A549 (cell line): ENCODE results near the gene CARS1. TPM values are rescaled to one million over a fixed set of nuclear protein-coding genes. Genes with fewer than 3 reads are reported as not detected.

ENCODE experiments used
- ATAC-seq, 2 experiments: fragments of 200-7000 bp in 1 of 2; fragments of >200 bp in 1 of 2; cut with Nextera tagmentation in 1 of 2; cut with Tn5 transposase in 1 of 2; 3 replicates each; pipeline versions ENCODE4 v1.8.0 to v1.9.1; 2018 to 2020; ENCODE audit warnings: mild to moderate bottlenecking in 1 of 2, moderate library complexity in 1 of 2
- CTCF ChIA-PET: fragments of 300-600 bp; sonication (Branson Sonifier 250); formaldehyde crosslinking; extraction: SDS; loops from one replicate; lab custom pipeline; 2021; ENCODE audit warnings: antibody characterized with exemption, inconsistent platforms; lab: Yijun Ruan, JAX
- POLR2A ChIA-PET: fragments of 350-600 bp; formaldehyde crosslinking; extraction: SDS; loops from one replicate; lab custom pipeline; 2021; ENCODE audit warnings: antibody characterized with exemption, inconsistent platforms; lab: Yijun Ruan, JAX
- DNase-seq, 2 experiments: peaks; one replicate each; pipeline versions ENCODE4 v3.0.0 to v3.0.0-alpha.2; 2011 to 2016; ENCODE audit warnings: low read depth in 1 of 2, low spot score in 1 of 2
- FAIRE-seq: peaks from 2 replicates; lab custom pipeline; 2011; peaks lifted over from hg19 to GRCh38; lab: Jason Lieb, UNC
- H3K27ac ChIP-seq, 2 experiments: fragments of >200 bp; sonication (Bioruptor Twin); formaldehyde crosslinking; 3 replicates each; pipeline ENCODE4 v1.5.1; 2016 to 2017
- H3K4me1 ChIP-seq: fragments of >200 bp; sonication (Bioruptor Twin); formaldehyde crosslinking; 3 replicates; pipeline ENCODE4 v1.6.1; 2016
- H3K4me2 ChIP-seq: fragments of >200 bp; sonication (Bioruptor Twin); formaldehyde crosslinking; 3 replicates; pipeline ENCODE4 v1.6.1; 2016
- H3K4me3 ChIP-seq: fragments of >200 bp; sonication (Bioruptor Twin); formaldehyde crosslinking; 3 replicates; pipeline ENCODE4 v1.5.1; 2016
- H3K9me3 ChIP-seq: fragments of >200 bp; sonication (Bioruptor Twin); formaldehyde crosslinking; 3 replicates; pipeline ENCODE4 v1.6.1; 2016
- ATOH8 ChIP-seq: fragments of 250-450 bp; sonication (Bioruptor Pico); IDR thresholded peaks from 2 replicates; pipeline ENCODE4 v1.5.0; 2020; ENCODE audit warnings: low read depth, mild to moderate bottlenecking, moderate library complexity
- BCL3 ChIP-seq: fragments of >200 bp; sonication (Bioruptor Twin); formaldehyde crosslinking; IDR thresholded peaks from 3 replicates; pipeline ENCODE4 v1.6.1; 2016
- BHLHE40 ChIP-seq: IDR thresholded peaks from 2 replicates; pipeline ENCODE4 v1.6.1; 2012; ENCODE audit warnings: low read depth, low read length, inconsistent platforms
- CBX2 ChIP-seq: fragments of 200-600 bp; sonication (generic); IDR thresholded peaks from 2 replicates; pipeline ENCODE4 v1.6.1; 2016; ENCODE audit warnings: low read depth, mild to moderate bottlenecking, borderline replicate concordance
- EHF ChIP-seq: fragments of 250-450 bp; sonication (Bioruptor Pico); IDR thresholded peaks from 2 replicates; pipeline ENCODE4 v1.5.0; 2020; ENCODE audit warnings: mild to moderate bottlenecking
- EHMT2 ChIP-seq: fragments of 200-600 bp; sonication (generic); IDR thresholded peaks from 2 replicates; pipeline ENCODE4 v1.6.1; 2016; ENCODE audit warnings: antibody characterized with exemption, low read depth, mild to moderate bottlenecking, moderate library complexity
- EP300 ChIP-seq, 2 experiments: fragments of >200 bp; sonication (Bioruptor Twin); formaldehyde crosslinking; IDR thresholded peaks; 2 replicates in 1 of 2; 3 replicates in 1 of 2; pipeline ENCODE4 v1.6.1; 2016 to 2017
- FOSB ChIP-seq: fragments of 250-450 bp; sonication (Bioruptor Pico); IDR thresholded peaks from 2 replicates; pipeline ENCODE4 v1.5.0; 2020; ENCODE audit warnings: mild to moderate bottlenecking, moderate library complexity
- HOXB13 ChIP-seq: fragments of 250-450 bp; sonication (Bioruptor Pico); IDR thresholded peaks from 2 replicates; pipeline ENCODE4 v1.5.0; 2020; ENCODE audit warnings: low read depth, mild to moderate bottlenecking, moderate library complexity
- KDM5A ChIP-seq: fragments of 200-600 bp; sonication (generic); IDR thresholded peaks from 2 replicates; pipeline ENCODE4 v1.6.1; 2016; ENCODE audit warnings: antibody characterized with exemption, mild to moderate bottlenecking
- MAFK ChIP-seq: fragments of 450-650 bp; IDR thresholded peaks from 2 replicates; pipeline ENCODE4 v1.6.1; 2014; ENCODE audit not compliant: partially characterized antibody
- MAZ ChIP-seq: fragments of 150-350 bp; IDR thresholded peaks from 2 replicates; pipeline ENCODE4 v1.6.1; 2014; ENCODE audit warnings: antibody characterized with exemption, low read depth, low read length, borderline replicate concordance
- MYC ChIP-seq: IDR thresholded peaks from 2 replicates; pipeline ENCODE4 v1.6.1; 2012; ENCODE audit warnings: mild to moderate bottlenecking, inconsistent platforms, low read length, improper control_type of control experiment, borderline replicate concordance
- NPAS2 ChIP-seq: fragments of 250-450 bp; sonication (Bioruptor Pico); IDR thresholded peaks from 2 replicates; pipeline ENCODE4 v1.8.0; 2022; ENCODE audit warnings: mild to moderate bottlenecking, moderate library complexity, borderline replicate concordance
- NR3C1 ChIP-seq: fragments of >200 bp; sonication (Bioruptor Twin); formaldehyde crosslinking; IDR thresholded peaks from 3 replicates; pipeline ENCODE4 v1.6.1; 2017
- PBX3 ChIP-seq: IDR thresholded peaks from 2 replicates; pipeline ENCODE4 v1.6.1; 2012
- POLR2A ChIP-seq: IDR thresholded peaks from 2 replicates; pipeline ENCODE4 v1.6.1; 2012; ENCODE audit warnings: mild to moderate bottlenecking, low read length
- POLR2AphosphoS2 ChIP-seq: conservative IDR thresholded peaks from 2 replicates; pipeline ENCODE4 v1.6.1; 2012; ENCODE audit warnings: low read length, improper control_type of control experiment, inconsistent platforms
- RAD21 ChIP-seq, 2 experiments: fragments of >200 bp in 1 of 2; sonication (Bioruptor Twin) in 1 of 2; formaldehyde crosslinking in 1 of 2; IDR thresholded peaks in 1 of 2; conservative IDR thresholded peaks in 1 of 2; 2 replicates in 1 of 2; 3 replicates in 1 of 2; pipeline ENCODE4 v1.6.1; 2012 to 2018; ENCODE audit warnings: inconsistent platforms in 1 of 2
- RARB ChIP-seq: fragments of 250-450 bp; sonication (Bioruptor Pico); IDR thresholded peaks from 2 replicates; pipeline ENCODE4 v1.8.0; 2021; ENCODE audit warnings: mild to moderate bottlenecking, moderate library complexity
- RCOR1 ChIP-seq: fragments of 150-350 bp; IDR thresholded peaks from 2 replicates; pipeline ENCODE4 v1.6.1; 2014; ENCODE audit warnings: antibody characterized with exemption, low read length, low read depth
- REST ChIP-seq: fragments of 200-600 bp; sonication (generic); IDR thresholded peaks from 2 replicates; pipeline ENCODE4 v1.6.1; 2016; ENCODE audit warnings: antibody characterized with exemption, mild to moderate bottlenecking, moderate library complexity
- SREBF2 ChIP-seq: fragments of 450-650 bp; IDR thresholded peaks from 2 replicates; pipeline ENCODE4 v1.6.1; 2014; ENCODE audit warnings: mild to moderate bottlenecking, moderate library complexity
- TP53 ChIP-seq: fragments of 250-450 bp; sonication (Bioruptor Pico); IDR thresholded peaks from 2 replicates; pipeline ENCODE4 v1.5.0; 2021; ENCODE audit warnings: mild to moderate bottlenecking, moderate library complexity
- WGBS: methylation state at CpG from one replicate; pipeline ENCODE4 v1.1.6; 2017; ENCODE audit errors: missing lambda C conversion rate; 5-methylcytosine and 5-hydroxymethylcytosine counted together
- polyA plus RNA-seq, 4 experiments: library from polyadenylated mRNA; depleted of rRNA in 3 of 4; stranded (reverse); fragments of >200 nt; fragmentation: RNase III in 1 of 4; extraction: RNeasy Plus Mini Kit Qiagen cat#74134 plus additional on column Dnase treatment in 1 of 4; gene quantifications; 2 replicates in 3 of 4; 3 replicates in 1 of 4; pipeline ENCODE4 v1.2.3, GENCODE V29; 2011 to 2017

Gene CARS1
- polyA plus RNA-seq, 2 of the 4 experiments (the other 2 are of a cell fraction) = 52.7 to 130 TPM

- Histone ChIP-seq H3K4me3 (no peak overlapping the region), H3K4me2 (no peak overlapping the region), H3K27ac (no peak overlapping the region), H3K4me1 (peaks cover 8% of the 10 kb centered on the region; the same call in 1 of the 3 replicates), H3K9me3 (no peaks in the 10 kb centered on the region)
- CTCF ChIA-PET = interaction anchor here (1.2 to 9.6 kb wide), 3 partner anchors 18 to 90 kb away, joined by 4 to 88 read pairs (median 8); no protein-coding TSS in a partner anchor
- ATAC-seq = 0 out of 6 replicates have a peak, but pooled peaks of 1 of the 2 experiments have one; percentile 9
- 94% methylated on average over 11 of the region's 12 CpGs for WGBS
- DNase-seq = no peak
- TF ChIP-seq BCL3 (no peak), NR3C1 (no peak), ATOH8 (CRISPR knock-in tag) (no peak), PBX3 (no peak), BHLHE40 (no peak), RARB (no peak), POLR2AphosphoS2 (no peak), REST (no peak), KDM5A (no peak), RAD21 (conservative IDR thresholded peaks at IDR 0.05 in 1 of 2, IDR thresholded peaks at IDR 0.05 in 1 of 2) (no peak), TP53 (no peak), RCOR1 (no peak), FOSB (CRISPR knock-in tag) (no peak), CBX2 (no peak), MAFK (no peak), EP300 (IDR thresholded peaks at IDR 0.05) (no peak), MYC (no peak)
- no peak for FAIRE-seq
- POLR2A ChIA-PET = no interaction called here
Observed at GRCh38 chr11:3020011-3020410, 37.2 kb downstream of the CARS1 start.

GRCh38 chr11:3018596-3018995, 38.6 kb downstream of the CARS1 start:
- DNase-seq (no peak), ATAC-seq (no peak), FAIRE-seq (no peak)
- Histone ChIP-seq H3K4me2 (no peak overlapping the region), H3K4me3 (no peak overlapping the region), H3K9me3 (no peaks in the 10 kb centered on the region), H3K27ac (no peak overlapping the region), H3K4me1 (peaks cover 8% of the 10 kb centered on the region; the same call in 1 of the 3 replicates)
- WGBS = 79% methylated on average over 5 of the region's 5 CpGs
- ChIA-PET CTCF (interaction anchor here (1.7 kb wide), 1 partner anchor 44 kb away, joined by 8 read pairs; no protein-coding TSS in a partner anchor), POLR2A (no interaction called here)
- TF ChIP-seq HOXB13 (CRISPR knock-in tag) = no peak
- no peak for TF ChIP-seq NPAS2 (CRISPR knock-in tag)
- no peak for TF ChIP-seq REST
- TF ChIP-seq MAZ = no peak
- TF ChIP-seq EHMT2 = no peak
- TF ChIP-seq POLR2A = no peak
- no peak for TF ChIP-seq EHF (CRISPR knock-in tag)
- TF ChIP-seq BCL3 = no peak
- TF ChIP-seq SREBF2 = no peak
- TF ChIP-seq NR3C1 = no peak
